ENCODE measurements around the gene OR1L8. TPM values are rescaled to one million over a fixed set of nuclear protein-coding genes. Genes with fewer than 3 reads are reported as not detected.
A peak's percentile ranks its signal among the peaks of the same experiment; 100 is the strongest.

The OR1L8 gene
- total and polyA plus RNA-seq, 2 donors (not counting 3 experiments of a cell fraction or from before 2014, with no cell fraction given) = 0.15 to 1.8 TPM

- no peak for TF ChIP-seq FOS (IDR thresholded peaks at IDR 0.05; ENCODE audit: borderline replicate concordance, insufficient read depth, low read length)
- TF ChIP-seq MYC (IDR thresholded peaks at IDR 0.05; ENCODE audit: low read depth, low read length) = no peak
- no peak for TF ChIP-seq POLR2AphosphoS5 (IDR thresholded peaks at IDR 0.05; ENCODE audit: insufficient read depth, low read depth, low read length)
- no peak for TF ChIP-seq GATA2 (IDR thresholded peaks at IDR 0.05; ENCODE audit: insufficient read depth, insufficient read length, low read depth, low read length)
- TF ChIP-seq JUN (IDR thresholded peaks at IDR 0.05; ENCODE audit: borderline replicate concordance, insufficient read depth, insufficient read length, low read depth) = no peak
- no peak for TF ChIP-seq EZH2 (IDR thresholded peaks at IDR 0.05; ENCODE audit: borderline replicate concordance, low read depth, low read length, severe bottlenecking)
- no peak for TF ChIP-seq POLR2A (IDR thresholded peaks at IDR 0.05; ENCODE audit: low read depth, low read length)
- no peak for TF ChIP-seq MAX (IDR thresholded peaks at IDR 0.05; ENCODE audit: insufficient read depth, insufficient read length)
- TF ChIP-seq CTCF (IDR thresholded peaks at IDR 0.05; ENCODE audit: extremely low read depth in 1 of 2, insufficient read depth in 1 of 2, low read depth in 1 of 2, low read length in 2 of 2) = no peak
- no peak for DNase-seq (ENCODE audit: low read depth, low spot score)
- peaks cover 8% of the 10 kb centered on the region for H3K4me1 ChIP-seq (ENCODE audit: control insufficient read depth, extremely low read depth, insufficient read depth, low read length)
- H3K4me3 ChIP-seq (replicated peaks in 1 of 3; ENCODE audit: insufficient read depth in 1 of 3, low read depth in 1 of 3, low read length in 3 of 3) = no peak overlapping the region
- BruUV-seq (replicated peaks) = no TSS peak
- ChIA-PET CTCF (interaction anchor here (1.3 to 1.4 kb wide), 2 partner anchors 81 to 488 kb away, joined by 3 to 4 read pairs; no protein-coding TSS in a partner anchor), POLR2A (no interaction called here)
- FAIRE-seq = no peak
- dilution Hi-C loops (cut with MboI; ENCODE audit: extremely low pct_ligation_motif_present, low sequenced_read_pairs) = no loop called here
- no peak overlapping the region for H3K27ac ChIP-seq (ENCODE audit: insufficient read depth, low read depth, low read length)
- H3K4me2 ChIP-seq (ENCODE audit: insufficient read depth, low read length) = peak overlapping the region; percentile 45
- H3K36me3 ChIP-seq (ENCODE audit: control insufficient read depth in 2 of 2, extremely low read depth in 1 of 2, insufficient read depth in 2 of 2, low read length in 2 of 2) = no peaks in the 10 kb centered on the region
- no peaks in the 10 kb centered on the region for H4K20me1 ChIP-seq (replicated peaks; ENCODE audit: control insufficient read depth, extremely low read depth, insufficient read depth, low read length)
- no peaks in the 10 kb centered on the region for H3K9me3 ChIP-seq (replicated peaks; ENCODE audit: control insufficient read depth, insufficient read depth, low read length)
- H3K9me1 ChIP-seq (replicated peaks; ENCODE audit: control insufficient read depth, extremely low read depth, insufficient read depth, low read length) = no peaks in the 10 kb centered on the region
- intact Hi-C loops (cut with micrococcal nuclease) = no loop called here
- no peak overlapping the region for H3K9ac ChIP-seq (replicated peaks; ENCODE audit: extremely low read depth, insufficient read depth, low read length)
- H3K27me3 ChIP-seq (ENCODE audit: control insufficient read depth in 2 of 2, insufficient read depth in 2 of 2, low read length in 2 of 2) = no peaks in the 10 kb centered on the region
- H2AFZ ChIP-seq (ENCODE audit: low read depth, low read length) = no peak overlapping the region
- H3K79me2 ChIP-seq (ENCODE audit: control insufficient read depth, insufficient read depth, low read length) = no peaks in the 10 kb centered on the region
Measured at GRCh38 chr9:122579874-122580273, 3.3 kb downstream of the OR1L8 start.

Measured in endothelial cell of umbilical vein (primary cell).